Mucosa of descending colon (tissue), 3 donors: Measurements from ENCODE around the gene CD93. TPM values are rescaled to one million over a fixed set of nuclear protein-coding genes. Genes with fewer than 3 reads are reported as not detected.

ENCODE experiments used
- ATAC-seq: fragments of 200-7000 bp; cut with Tn5 transposase; one replicate; pipeline ENCODE4 v1.9.1; 2020; ENCODE audit warnings: mild to moderate bottlenecking, moderate library complexity
- DNase-seq, 3 donors: peaks; one replicate each; pipeline ENCODE4 v3.0.0-alpha.2; 2020
- H3K36me3 ChIP-seq: fragments of 200-600 bp; one replicate; pipeline ENCODE4 v1.8.0; 2021; ENCODE audit warnings: low read depth, mild to moderate bottlenecking
- H3K4me1 ChIP-seq: fragments of 200-600 bp; one replicate; pipeline ENCODE4 v1.8.0; 2021; ENCODE audit warnings: low read depth, mild to moderate bottlenecking
- H3K4me3 ChIP-seq: fragments of 200-600 bp; one replicate; pipeline ENCODE4 v1.8.0; 2021; ENCODE audit warnings: mild to moderate bottlenecking
- H3K9me3 ChIP-seq: fragments of 200-600 bp; one replicate; pipeline ENCODE4 v1.8.0; 2021; ENCODE audit warnings: mild to moderate bottlenecking
- intact Hi-C, 2 donors: fragments of 100-400 bp; cut with DNase I in 1 of 2; cut with micrococcal nuclease in 1 of 2; formaldehyde crosslinking; loops; one replicate each; pipeline versions ENCODE4 v1.11.0 to v1.11.1; 2022; cut with DNase I, micrococcal nuclease
- total RNA-seq, 3 donors: library from RNA; stranded (reverse); fragmentation: NEBNext Ultra II Directional in 2 of 3; extraction: Animal tissue kit (Norgen Biotek cat#: 25700) in 2 of 3; gene quantifications; one replicate each; pipeline versions ENCODE4 v1.2.1 to v1.2.4, GENCODE V29; 2021 to 2023
- TF ChIP-seq, protein P1 (sequence below): fragments of 200-600 bp; IDR thresholded peaks from one replicate; pipeline ENCODE4 v1.8.0; 2022; ENCODE audit warnings: antibody characterized with exemption, mild to moderate bottlenecking
- donor health status: DM: no; HTN: no; CAD: no; lungs with moderate emphysema.
- donor health status: DM: no; HTN: no; CAD: no.
- donor health status: DM: no; HTN: yes; CAD: no.

Gene CD93
- total RNA-seq, 3 donors from 2014 or later: 7.6 to 24.2 (median 20.1) TPM

DNA sequence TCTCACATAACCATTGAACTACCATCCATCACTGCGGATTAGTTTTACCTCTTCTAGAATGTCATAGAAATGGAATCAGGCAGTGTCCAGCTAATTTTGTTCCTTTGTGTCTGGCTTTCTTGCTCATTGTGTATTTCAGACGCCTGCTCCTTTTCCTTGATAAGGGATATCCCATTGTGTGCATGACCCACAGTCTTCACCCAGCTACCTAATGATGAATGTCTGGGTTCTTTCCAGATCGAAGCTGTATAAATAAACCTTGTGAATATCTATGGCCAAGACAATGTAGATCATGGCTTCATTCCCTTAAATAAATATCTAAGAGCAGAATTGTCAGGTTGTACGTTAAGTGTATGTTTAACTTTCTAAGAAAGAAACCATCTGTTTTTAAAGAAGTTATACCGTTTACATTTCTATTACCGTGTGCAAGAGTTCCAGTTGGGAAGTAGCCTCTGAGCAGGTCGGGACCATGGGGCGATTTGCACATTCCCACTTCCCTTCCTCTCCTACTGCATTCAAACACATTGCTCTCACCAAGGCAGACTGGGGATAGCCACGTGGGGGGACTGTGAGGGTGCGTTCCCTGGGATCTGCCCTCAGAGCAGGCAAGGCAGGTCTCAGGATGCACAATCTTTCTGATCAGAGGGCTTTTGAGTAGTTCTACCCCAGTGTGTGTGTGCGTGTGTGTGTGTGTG is 13.1 kb downstream of the CD93 start:
- Histone ChIP-seq H3K4me1 (peaks cover 3% of the 10 kb centered on the region), H3K9me3 (no peaks in the 10 kb centered on the region), H3K36me3 (no peaks in the 10 kb centered on the region), H3K4me3 (no peak overlapping the region)
- ATAC-seq (no peak), DNase-seq (no peak)
- TF ChIP-seq, protein P1, sequence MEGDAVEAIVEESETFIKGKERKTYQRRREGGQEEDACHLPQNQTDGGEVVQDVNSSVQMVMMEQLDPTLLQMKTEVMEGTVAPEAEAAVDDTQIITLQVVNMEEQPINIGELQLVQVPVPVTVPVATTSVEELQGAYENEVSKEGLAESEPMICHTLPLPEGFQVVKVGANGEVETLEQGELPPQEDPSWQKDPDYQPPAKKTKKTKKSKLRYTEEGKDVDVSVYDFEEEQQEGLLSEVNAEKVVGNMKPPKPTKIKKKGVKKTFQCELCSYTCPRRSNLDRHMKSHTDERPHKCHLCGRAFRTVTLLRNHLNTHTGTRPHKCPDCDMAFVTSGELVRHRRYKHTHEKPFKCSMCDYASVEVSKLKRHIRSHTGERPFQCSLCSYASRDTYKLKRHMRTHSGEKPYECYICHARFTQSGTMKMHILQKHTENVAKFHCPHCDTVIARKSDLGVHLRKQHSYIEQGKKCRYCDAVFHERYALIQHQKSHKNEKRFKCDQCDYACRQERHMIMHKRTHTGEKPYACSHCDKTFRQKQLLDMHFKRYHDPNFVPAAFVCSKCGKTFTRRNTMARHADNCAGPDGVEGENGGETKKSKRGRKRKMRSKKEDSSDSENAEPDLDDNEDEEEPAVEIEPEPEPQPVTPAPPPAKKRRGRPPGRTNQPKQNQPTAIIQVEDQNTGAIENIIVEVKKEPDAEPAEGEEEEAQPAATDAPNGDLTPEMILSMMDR: no peak
- intact Hi-C loops: no loop called here

DNA sequence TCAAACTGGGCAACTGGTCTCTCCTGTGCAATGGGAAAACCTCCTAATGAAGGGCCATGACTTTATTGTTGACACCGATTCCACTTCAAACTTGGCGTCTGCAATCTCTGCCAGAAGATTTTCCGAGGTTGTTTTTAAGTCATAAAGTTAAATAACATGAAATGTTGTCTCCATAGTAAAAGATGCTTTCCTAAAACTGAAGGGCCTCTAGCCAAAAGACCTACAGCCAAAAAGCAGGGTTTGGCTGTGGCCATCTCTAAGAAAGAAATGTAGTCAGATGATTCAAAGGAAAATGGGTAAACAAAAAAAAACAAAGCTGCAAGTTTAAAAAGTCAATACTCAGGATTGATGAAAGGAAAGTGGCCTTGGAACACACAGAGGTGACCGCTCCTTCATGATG is 14.1 kb downstream of the CD93 start:
- no peaks in the 10 kb centered on the region for H3K9me3 ChIP-seq
- DNase-seq (no peak), ATAC-seq (no peak)
- intact Hi-C loops: no loop called here
- no peak overlapping the region for H3K4me3 ChIP-seq
- no peaks in the 10 kb centered on the region for H3K36me3 ChIP-seq
- TF ChIP-seq, protein P1: no peak
- peaks cover 3% of the 10 kb centered on the region for H3K4me1 ChIP-seq

DNA sequence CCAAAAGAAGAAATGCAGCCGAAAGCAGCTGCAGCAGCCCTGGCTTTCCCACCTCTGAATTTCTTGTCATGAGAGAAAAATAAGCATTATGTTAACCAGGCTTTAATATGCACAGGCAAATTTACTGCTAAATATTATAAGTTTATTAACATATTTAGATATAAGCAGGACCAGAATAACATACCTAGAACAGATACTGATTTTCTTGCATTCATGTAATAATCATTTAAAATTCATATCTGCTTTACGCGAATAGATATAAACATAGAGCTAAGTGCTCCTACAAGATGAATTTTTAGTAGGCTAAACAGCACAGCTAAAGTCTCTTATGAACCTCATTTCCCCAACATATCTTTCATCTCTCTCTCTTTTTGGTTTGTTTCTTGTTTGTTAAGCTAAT is 14.7 kb downstream of the CD93 start:
- ATAC-seq (no peak), DNase-seq (no peak)
- TF ChIP-seq, protein P1: no peak
- no peaks in the 10 kb centered on the region for H3K36me3 ChIP-seq
- no peak overlapping the region for H3K4me3 ChIP-seq
- no peaks in the 10 kb centered on the region for H3K9me3 ChIP-seq
- H3K4me1 ChIP-seq: peaks cover 3% of the 10 kb centered on the region
- intact Hi-C loops: no loop called here

DNA sequence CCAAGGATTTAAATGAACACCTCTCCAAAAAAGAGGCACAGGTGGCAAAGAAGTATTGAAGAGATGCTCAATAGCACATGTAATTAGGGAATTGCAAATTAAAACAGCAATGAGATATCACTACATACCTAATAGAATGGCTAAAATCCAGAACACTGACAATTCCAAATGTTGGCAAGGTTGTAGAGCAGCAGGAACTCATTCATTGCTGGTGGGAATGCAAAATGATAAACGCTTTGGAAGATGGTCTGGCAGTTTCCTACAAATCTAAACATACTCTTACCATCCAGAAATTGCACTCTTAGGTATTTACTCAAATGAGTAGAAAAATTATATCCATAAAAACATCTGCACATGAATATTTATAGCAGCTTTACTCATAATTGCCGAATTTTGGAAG is 17.0 kb downstream of the CD93 start:
- intact Hi-C loops: no loop called here
- Histone ChIP-seq H3K4me3 (no peak overlapping the region), H3K9me3 (no peaks in the 10 kb centered on the region)

DNA sequence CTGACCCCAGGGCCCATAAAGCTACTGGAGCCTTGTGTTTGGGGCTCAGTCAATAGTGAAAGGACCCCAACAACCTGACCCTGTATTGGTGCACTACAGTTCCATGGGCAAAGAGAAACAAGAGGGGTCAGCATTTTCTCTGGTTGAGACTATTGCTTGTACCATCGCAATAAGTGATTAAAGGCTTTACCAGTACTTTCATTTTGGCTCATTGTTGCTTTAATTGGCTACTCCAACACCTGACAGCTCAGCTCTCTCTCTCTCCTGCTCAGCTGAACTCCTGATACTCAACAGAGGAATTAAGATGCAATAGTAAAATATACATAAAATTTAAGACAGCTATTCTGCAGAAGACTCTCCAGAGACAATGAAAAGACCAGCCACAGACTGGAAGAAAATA is 17.8 kb downstream of the CD93 start:
- Histone ChIP-seq H3K9me3 (no peaks in the 10 kb centered on the region), H3K4me1 (peaks cover 3% of the 10 kb centered on the region), H3K4me3 (no peak overlapping the region), H3K36me3 (no peaks in the 10 kb centered on the region)
- TF ChIP-seq, protein P1: no peak
- no peak for DNase-seq
- no peak for ATAC-seq
- intact Hi-C loops: no loop called here

More for the DNA sequence above, 17.0 kb downstream of the CD93 start:
- no peaks in the 10 kb centered on the region for H3K36me3 ChIP-seq
- no peak for DNase-seq
- ATAC-seq: no peak
- peaks cover 3% of the 10 kb centered on the region for H3K4me1 ChIP-seq
- TF ChIP-seq, protein P1: no peak
